Measurements from ENCODE around the gene LIPC. TPM values are rescaled to one million over a fixed set of nuclear protein-coding genes. Genes with fewer than 3 reads are reported as not detected.

LIPC gene
- total RNA-seq, 1 experiment from 2014 or later, result not detected

DNA sequence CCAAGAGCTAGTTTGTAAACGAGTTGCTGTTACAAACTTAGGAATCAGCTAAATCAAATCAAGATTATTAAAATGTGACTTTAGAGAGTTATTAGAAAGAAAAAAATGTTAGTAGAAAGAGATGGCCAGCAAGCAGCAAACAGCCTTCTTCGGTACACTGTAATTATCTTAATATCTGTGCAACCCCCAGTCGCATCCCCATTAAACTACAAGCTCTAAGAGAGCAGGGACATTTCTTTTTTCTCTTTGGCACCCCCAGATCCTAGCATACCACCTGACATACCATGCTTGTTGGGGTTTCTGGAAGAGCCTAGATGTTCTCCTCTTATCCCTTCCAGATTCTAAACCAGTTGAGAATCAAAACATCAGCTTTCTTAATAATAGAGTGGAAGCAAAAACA, 45.1 kb upstream of the LIPC start:
- RAD21 ChIA-PET (ENCODE audit: low non-redundant PET in 1 of 2, low total read pairs in 2 of 2, uncharacterized antibody in 2 of 2, unreplicated experiment in 2 of 2), result no interaction called here
- no TSS peak for BruUV-seq (replicated peaks)
- no peak overlapping the region for H2AFZ ChIP-seq (ENCODE audit: low read depth, low read length, poor library complexity, severe bottlenecking)
- H3K4me1 ChIP-seq (ENCODE audit: control insufficient read depth in 1 of 2, insufficient read depth in 2 of 2, low read length in 2 of 2), result peaks cover 0 to 10% of the 10 kb centered on the region in 2 experiments; a peak in 2 of 4 replicates
- no peaks in the 10 kb centered on the region for H3K9me2 ChIP-seq (ENCODE audit: insufficient read depth)
- intact Hi-C loops (cut with micrococcal nuclease), result no loop called here
- H3K4me3 ChIP-seq (replicated peaks in 1 of 2; ENCODE audit: low read depth in 1 of 2, low read length in 2 of 2), result no peak overlapping the region
- POLR2A ChIA-PET, result no interaction called here
- H3K4me2 ChIP-seq (ENCODE audit: low read length), result no peak overlapping the region
- CTCF ChIA-PET, result no interaction called here
- no peaks in the 10 kb centered on the region for H4K20me1 ChIP-seq (ENCODE audit: insufficient read depth)
- no peak overlapping the region for H3K27ac ChIP-seq (ENCODE audit: low read depth, low read length)
- H3K79me2 ChIP-seq (ENCODE audit: insufficient read depth, low read length), result no peaks in the 10 kb centered on the region
- no peaks in the 10 kb centered on the region for H3K9me3 ChIP-seq (ENCODE audit: control insufficient read depth in 1 of 2, insufficient read depth in 1 of 2, low read depth in 1 of 2, low read length in 2 of 2)
- no peak overlapping the region for H3K9ac ChIP-seq (ENCODE audit: low read length)
- DNase-seq (ENCODE audit: low read depth, low spot score), result no peak
- no peaks in the 10 kb centered on the region for H3K36me3 ChIP-seq (ENCODE audit: control insufficient read depth in 1 of 2, insufficient read depth in 2 of 2, low read length in 2 of 2)
- no peak for ATAC-seq
- H3K27me3 ChIP-seq (ENCODE audit: insufficient read depth, low read length), result no peaks in the 10 kb centered on the region
- TF ChIP-seq CEBPB (IDR thresholded peaks at IDR 0.05; ENCODE audit: low read depth) (no peak), SIN3A (IDR thresholded peaks at IDR 0.05; ENCODE audit: low read depth) (no peak), SP1 (IDR thresholded peaks at IDR 0.05; ENCODE audit: low read depth) (no peak), JUND (IDR thresholded peaks at IDR 0.05) (no peak), RAD21 (IDR thresholded peaks at IDR 0.05; ENCODE audit: low read depth) (no peak), YY1 (IDR thresholded peaks at IDR 0.05; ENCODE audit: extremely low read depth, insufficient replicate concordance, low read depth, low read length) (no peak), POLR2AphosphoS5 (IDR thresholded peaks at IDR 0.05; ENCODE audit: low read depth, low read length) (no peak), EGR1 (IDR thresholded peaks at IDR 0.05; ENCODE audit: low read depth) (no peak), CBX3 (IDR thresholded peaks at IDR 0.05; ENCODE audit: low read depth) (no peak), CTCF (IDR thresholded peaks at IDR 0.05 in 2 of 3, conservative IDR thresholded peaks at IDR 0.05 in 1 of 3; ENCODE audit: borderline replicate concordance in 1 of 3, insufficient read depth in 1 of 3, low read depth in 2 of 3, low read length in 2 of 3) (no peak), ZFX (IDR thresholded peaks at IDR 0.05) (no peak), ZBTB33 (IDR thresholded peaks at IDR 0.05; ENCODE audit: extremely low read depth, insufficient replicate concordance, low read length) (no peak), EZH2phosphoT487 (IDR thresholded peaks at IDR 0.05; ENCODE audit: borderline replicate concordance) (no peak), REST (IDR thresholded peaks at IDR 0.05; ENCODE audit: low read depth) (no peak)
- TF ChIP-seq, protein P1, sequence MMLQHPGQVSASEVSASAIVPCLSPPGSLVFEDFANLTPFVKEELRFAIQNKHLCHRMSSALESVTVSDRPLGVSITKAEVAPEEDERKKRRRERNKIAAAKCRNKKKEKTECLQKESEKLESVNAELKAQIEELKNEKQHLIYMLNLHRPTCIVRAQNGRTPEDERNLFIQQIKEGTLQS (IDR thresholded peaks at IDR 0.05), result no peak
